NK-92 treated with Interleukin-12 subunit alpha and Interleukin-12 subunit beta, amount 100 ng/mL, for 24 hours (cell line): ENCODE measurements around the gene IGFBP5.
A peak's percentile ranks its signal among the peaks of the same experiment; 100 is the strongest.

Experiments used
- DNase-seq: peaks from one replicate; lab custom pipeline; 2025; lab: John Stamatoyannopoulos, UW

The IGFBP5 gene

GRCh38 chr2:216688731-216689340 lies 6.5 kb downstream of the IGFBP5 start:
- no peak for DNase-seq

- no peak for DNase-seq
Observed at GRCh38 chr2:216687646-216688045, 7.7 kb downstream of the IGFBP5 start.

- DNase-seq = no peak
Observed at GRCh38 chr2:216687111-216687510, 8.2 kb downstream of the IGFBP5 start.

GRCh38 chr2:216685327-216685875 lies 9.9 kb downstream of the IGFBP5 start:
- DNase-seq = no peak

GRCh38 chr2:216683846-216684245 lies 11.5 kb downstream of the IGFBP5 start:
- peak; percentile 76 for DNase-seq

GRCh38 chr2:216681683-216682082 lies 13.7 kb downstream of the IGFBP5 start:
- no peak for DNase-seq

GRCh38 chr2:216680951-216681629 lies 14.3 kb downstream of the IGFBP5 start:
- DNase-seq = no peak

GRCh38 chr2:216679658-216680024 lies 15.7 kb downstream of the IGFBP5 start:
- DNase-seq = no peak

GRCh38 chr2:216678813-216679657 lies 16.3 kb downstream of the IGFBP5 start:
- no peak for DNase-seq

GRCh38 chr2:216678098-216678465 lies 17.3 kb downstream of the IGFBP5 start:
- no peak for DNase-seq

GRCh38 chr2:216677439-216678097 lies 17.8 kb downstream of the IGFBP5 start:
- DNase-seq = no peak

- DNase-seq = no peak
Observed at GRCh38 chr2:216676630-216677029, 18.7 kb downstream of the IGFBP5 start.

GRCh38 chr2:216674376-216674775 lies 21.0 kb downstream of the IGFBP5 start:
- no peak for DNase-seq

- DNase-seq = no peak
Observed at GRCh38 chr2:216673609-216674008, 21.7 kb downstream of the IGFBP5 start.

GRCh38 chr2:216673021-216673420 lies 22.3 kb downstream of the IGFBP5 start:
- DNase-seq = no peak

GRCh38 chr2:216672466-216672865 lies 22.9 kb downstream of the IGFBP5 start:
- no peak for DNase-seq

- DNase-seq = no peak
Observed at GRCh38 chr2:216671791-216672343, 23.5 kb downstream of the IGFBP5 start.

GRCh38 chr2:216671081-216671411 lies 24.3 kb downstream of the IGFBP5 start:
- no peak for DNase-seq

GRCh38 chr2:216670266-216671080 lies 24.9 kb downstream of the IGFBP5 start:
- DNase-seq = no peak

GRCh38 chr2:216666461-216667233 lies 28.7 kb downstream of the IGFBP5 start:
- DNase-seq = peak; percentile 41
